HepG2 (cell line): Measurements from ENCODE around the gene PARS2. TPM values are rescaled to one million over a fixed set of nuclear protein-coding genes. Genes with fewer than 3 reads are reported as not detected.

ENCODE experiments used
- ATAC-seq: fragments of 200-7000 bp; cut with Tn5 transposase; 3 replicates; pipeline ENCODE4 v1.9.1; 2020; ENCODE audit warnings: mild to moderate bottlenecking, moderate library complexity
- BruUV-seq: library from RNA; stranded (reverse); fragments of 400-500 nt; replicated peaks from 2 replicates; lab custom pipeline; 2021; lab: Mats Ljungman, UMichigan
- CTCF ChIA-PET: fragments of 300-600 bp; formaldehyde crosslinking; extraction: SDS; loops from one replicate; lab custom pipeline; 2021; ENCODE audit warnings: low total read pairs, inconsistent platforms, low intra/inter-chr PET ratio; lab: Yijun Ruan, JAX
- POLR2A ChIA-PET: fragments of 350-600 bp; sonication (Branson Sonifier 250); formaldehyde crosslinking; loops from one replicate; lab custom pipeline; 2020; ENCODE audit warnings: antibody characterized with exemption, inconsistent platforms; lab: Yijun Ruan, JAX
- DNase-seq: peaks from one replicate; pipeline ENCODE4 v3.0.0-alpha.2; 2015; ENCODE audit warnings: low spot score
- FAIRE-seq: peaks from 3 replicates; lab custom pipeline; 2011; peaks lifted over from hg19 to GRCh38; lab: Jason Lieb, UNC
- H2AFZ ChIP-seq: one replicate; pipeline ENCODE4 v1.6.1; 2011; ENCODE audit warnings: low read length, inconsistent platforms
- H3K27ac ChIP-seq: fragments of 300-600 bp; 3 replicates; pipeline ENCODE4 v1.8.0; 2011; ENCODE audit warnings: mixed run types, mild to moderate bottlenecking, mixed read lengths, low read length, inconsistent platforms; ENCODE audit not compliant: insufficient read depth; ENCODE audit errors: extremely low read length
- H3K27me3 ChIP-seq, 2 experiments: fragments of 200-600 bp in 1 of 2; 2 replicates in 1 of 2; 3 replicates in 1 of 2; pipeline versions ENCODE4 v1.6.0 to v1.8.0; 2011; ENCODE audit warnings: low read length in 2 of 2, mild to moderate bottlenecking in 2 of 2, moderate library complexity in 2 of 2, inconsistent platforms in 1 of 2; ENCODE audit not compliant: insufficient read depth in 2 of 2, control insufficient read depth in 1 of 2
- H3K36me3 ChIP-seq, 2 experiments: fragments of 200-600 bp in 1 of 2; replicated peaks in 1 of 2; 2 replicates in 1 of 2; 3 replicates in 1 of 2; pipeline versions ENCODE4 v1.5.1 to v1.8.0; 2011; ENCODE audit warnings: low read length in 2 of 2, inconsistent platforms in 1 of 2; ENCODE audit not compliant: insufficient read depth in 2 of 2, control insufficient read depth in 1 of 2
- H3K4me1 ChIP-seq: 2 replicates; pipeline ENCODE4 v1.5.1; 2012; ENCODE audit warnings: low read length, inconsistent platforms; ENCODE audit not compliant: insufficient read depth
- H3K4me2 ChIP-seq: 2 replicates; pipeline ENCODE4 v1.6.0; 2011; ENCODE audit warnings: low read depth, low read length, inconsistent platforms
- H3K4me3 ChIP-seq, 3 experiments: fragments of 200-600 bp in 1 of 3; sonication (generic), shearing (Covaris generic) in 1 of 3; replicated peaks in 1 of 3; 2 replicates each; pipeline ENCODE4 v1.5.1; 2011 to 2016; ENCODE audit warnings: low read length in 3 of 3, inconsistent platforms in 2 of 3, low read depth in 2 of 3, mild to moderate bottlenecking in 2 of 3, control low read depth in 1 of 3, mixed read lengths in 1 of 3; ENCODE audit not compliant: insufficient read depth in 1 of 3
- H3K79me2 ChIP-seq: one replicate; pipeline ENCODE4 v1.6.1; 2011; ENCODE audit warnings: low read length, inconsistent platforms; ENCODE audit not compliant: insufficient read depth
- H3K9ac ChIP-seq: 2 replicates; pipeline ENCODE4 v1.6.0; 2011; ENCODE audit warnings: mild to moderate bottlenecking, low read depth, low read length, inconsistent platforms; ENCODE audit not compliant: insufficient read depth
- H3K9me3 ChIP-seq: 2 replicates; pipeline ENCODE4 v1.5.1; 2012; ENCODE audit warnings: mild to moderate bottlenecking, low read length
- H4K20me1 ChIP-seq: 2 replicates; pipeline ENCODE4 v1.6.0; 2011; ENCODE audit warnings: inconsistent platforms, mild to moderate bottlenecking, low read length, moderate library complexity; ENCODE audit not compliant: insufficient read depth
- BHLHE40 ChIP-seq: IDR thresholded peaks from 2 replicates; pipeline ENCODE4 v1.6.1; 2011; ENCODE audit warnings: low read length, improper control_type of control experiment
- BORCS8-MEF2B ChIP-seq: sonication (generic); formaldehyde crosslinking; IDR thresholded peaks from 2 replicates; pipeline ENCODE4 v1.8.0; 2022; ENCODE audit warnings: mild to moderate bottlenecking, missing genetic modification reagents
- HNRNPL ChIP-seq: fragments of 200-400 bp; formaldehyde crosslinking; IDR thresholded peaks from 2 replicates; pipeline ENCODE4 v1.6.1; 2017; ENCODE audit warnings: mild to moderate bottlenecking, low read depth, low read length
- PBX3 ChIP-seq: sonication (generic); formaldehyde crosslinking; IDR thresholded peaks from 2 replicates; pipeline ENCODE4 v1.8.1; 2023; ENCODE audit warnings: missing genetic modification reagents, inconsistent platforms, borderline replicate concordance
- PCBP1 ChIP-seq: fragments of 200-400 bp; formaldehyde crosslinking; IDR thresholded peaks from 2 replicates; pipeline ENCODE4 v1.6.1; 2017; ENCODE audit warnings: mild to moderate bottlenecking, low read depth, low read length, borderline replicate concordance
- PHB2 ChIP-seq: fragments of 450-650 bp; IDR thresholded peaks from 2 replicates; pipeline ENCODE4 v1.6.1; 2018; ENCODE audit not compliant: partially characterized antibody
- RBM22 ChIP-seq: fragments of 200-400 bp; formaldehyde crosslinking; optimal IDR thresholded peaks from 2 replicates; pipeline ENCODE3; 2017; ENCODE audit warnings: mild to moderate bottlenecking, low read length, moderate library complexity
- RBM39 ChIP-seq: fragments of 200-400 bp; formaldehyde crosslinking; IDR thresholded peaks from one replicate; pipeline ENCODE4 v1.6.1; 2018; ENCODE audit warnings: antibody characterized with exemption, mild to moderate bottlenecking, low read depth, low read length; ENCODE audit not compliant: poor library complexity, severe bottlenecking
- ZBTB25 ChIP-seq: IDR thresholded peaks from 2 replicates; pipeline ENCODE4 v1.6.1; 2018; ENCODE audit warnings: missing genetic modification reagents
- ZNF280B ChIP-seq: sonication (generic); formaldehyde crosslinking; IDR thresholded peaks from 2 replicates; pipeline ENCODE4 v1.5.0; 2020; ENCODE audit warnings: missing genetic modification reagents, mild to moderate bottlenecking, borderline replicate concordance
- ZNF468 ChIP-seq: sonication (generic); formaldehyde crosslinking; IDR thresholded peaks from 2 replicates; pipeline ENCODE4 v1.8.0; 2022; ENCODE audit warnings: mild to moderate bottlenecking, moderate library complexity, missing genetic modification reagents
- ZNF557 ChIP-seq: sonication (generic); formaldehyde crosslinking; IDR thresholded peaks from 2 replicates; pipeline ENCODE4 v1.4.0; 2020; ENCODE audit warnings: missing genetic modification reagents
- WGBS: methylation state at CpG from one replicate; pipeline ENCODE4 v1.1.6; 2017; ENCODE audit warnings: low lambda C conversion rate; 5-methylcytosine and 5-hydroxymethylcytosine counted together
- in situ Hi-C: cut with HindIII; loops from 2 replicates; pipeline ENCODE4 v1.10.0; 2017; ENCODE audit warnings: low pct_unique_long_range_greater_than_20kb; ENCODE audit not compliant: extremely low pct_ligation_motif_present
- intact Hi-C: fragments of 100-400 bp; cut with micrococcal nuclease; formaldehyde crosslinking; loops from one replicate; pipeline ENCODE4 v1.10.0; 2022; ENCODE audit not compliant: unreplicated experiment
- polyA plus RNA-seq, 8 experiments: library from polyadenylated mRNA; depleted of rRNA in 3 of 8; stranded (reverse) in 7 of 8; unstranded in 1 of 8; fragments of >200 nt; fragmentation: Illumina TruSeq in 4 of 8; extraction: Trizol in 4 of 8; gene quantifications; 2 replicates each; pipeline versions ENCODE4 v1.2.1 to v1.2.3, GENCODE V29; 2011 to 2016; ENCODE audit warnings: low read depth in 4 of 8, missing spikeins in 1 of 8, mixed read lengths in 1 of 8; ENCODE audit not compliant: insufficient read depth in 1 of 8
- total RNA-seq, 5 experiments: library from RNA; depleted of rRNA; stranded (reverse); fragments of >200 nt; fragmentation: Illumina TruSeq; extraction: Trizol; gene quantifications; 2 replicates each; pipeline ENCODE4 v1.2.3, GENCODE V29; 2016; ENCODE audit warnings: low read depth in 1 of 5
- TF ChIP-seq, protein P1 (sequence below): sonication (generic); formaldehyde crosslinking; IDR thresholded peaks from 2 replicates; pipeline ENCODE4 v1.4.0; 2020; ENCODE audit warnings: missing genetic modification reagents, mild to moderate bottlenecking, borderline replicate concordance
- TF ChIP-seq, protein P2 (sequence below): sonication (generic); formaldehyde crosslinking; IDR thresholded peaks from 2 replicates; pipeline ENCODE4 v1.5.1; 2020; ENCODE audit warnings: mild to moderate bottlenecking, missing genetic modification reagents, borderline replicate concordance

The PARS2 gene
- total and polyA plus RNA-seq, 2 of the 13 experiments (the other 11 are each of a cell fraction or from before 2014, with no cell fraction given): 2.4 to 4.6 TPM

- in situ Hi-C loops (no loop called here), intact Hi-C loops (no loop called here)
- DNase-seq (no peak), ATAC-seq (no peak), FAIRE-seq (no peak)
- ChIA-PET POLR2A (no interaction called here), CTCF (no interaction called here)
- H3K9ac ChIP-seq: no peak overlapping the region
- TF ChIP-seq RBM39: no peak
- TF ChIP-seq, protein P1, sequence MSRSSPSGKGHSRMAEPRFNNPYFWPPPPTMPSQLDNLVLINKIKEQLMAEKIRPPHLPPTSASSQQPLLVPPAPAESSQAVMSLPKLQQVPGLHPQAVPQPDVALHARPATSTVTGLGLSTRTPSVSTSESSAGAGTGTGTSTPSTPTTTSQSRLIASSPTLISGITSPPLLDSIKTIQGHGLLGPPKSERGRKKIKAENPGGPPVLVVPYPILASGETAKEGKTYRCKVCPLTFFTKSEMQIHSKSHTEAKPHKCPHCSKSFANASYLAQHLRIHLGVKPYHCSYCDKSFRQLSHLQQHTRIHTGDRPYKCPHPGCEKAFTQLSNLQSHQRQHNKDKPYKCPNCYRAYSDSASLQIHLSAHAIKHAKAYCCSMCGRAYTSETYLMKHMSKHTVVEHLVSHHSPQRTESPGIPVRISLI: no peak
- TF ChIP-seq BHLHE40: no peak
- TF ChIP-seq PCBP1: no peak
- no peak for TF ChIP-seq BORCS8-MEF2B (CRISPR knock-in tag)
- TF ChIP-seq HNRNPL: no peak
- no peak for TF ChIP-seq ZBTB25
- TF ChIP-seq RBM22: no peak
- TF ChIP-seq ZNF468 (CRISPR knock-in tag): no peak
- TF ChIP-seq ZNF557 (CRISPR knock-in tag): no peak
- no peak for TF ChIP-seq ZNF280B (CRISPR knock-in tag)
- no peak for TF ChIP-seq PBX3 (CRISPR knock-in tag)
- TF ChIP-seq PHB2: no peak
- TF ChIP-seq, protein P2, sequence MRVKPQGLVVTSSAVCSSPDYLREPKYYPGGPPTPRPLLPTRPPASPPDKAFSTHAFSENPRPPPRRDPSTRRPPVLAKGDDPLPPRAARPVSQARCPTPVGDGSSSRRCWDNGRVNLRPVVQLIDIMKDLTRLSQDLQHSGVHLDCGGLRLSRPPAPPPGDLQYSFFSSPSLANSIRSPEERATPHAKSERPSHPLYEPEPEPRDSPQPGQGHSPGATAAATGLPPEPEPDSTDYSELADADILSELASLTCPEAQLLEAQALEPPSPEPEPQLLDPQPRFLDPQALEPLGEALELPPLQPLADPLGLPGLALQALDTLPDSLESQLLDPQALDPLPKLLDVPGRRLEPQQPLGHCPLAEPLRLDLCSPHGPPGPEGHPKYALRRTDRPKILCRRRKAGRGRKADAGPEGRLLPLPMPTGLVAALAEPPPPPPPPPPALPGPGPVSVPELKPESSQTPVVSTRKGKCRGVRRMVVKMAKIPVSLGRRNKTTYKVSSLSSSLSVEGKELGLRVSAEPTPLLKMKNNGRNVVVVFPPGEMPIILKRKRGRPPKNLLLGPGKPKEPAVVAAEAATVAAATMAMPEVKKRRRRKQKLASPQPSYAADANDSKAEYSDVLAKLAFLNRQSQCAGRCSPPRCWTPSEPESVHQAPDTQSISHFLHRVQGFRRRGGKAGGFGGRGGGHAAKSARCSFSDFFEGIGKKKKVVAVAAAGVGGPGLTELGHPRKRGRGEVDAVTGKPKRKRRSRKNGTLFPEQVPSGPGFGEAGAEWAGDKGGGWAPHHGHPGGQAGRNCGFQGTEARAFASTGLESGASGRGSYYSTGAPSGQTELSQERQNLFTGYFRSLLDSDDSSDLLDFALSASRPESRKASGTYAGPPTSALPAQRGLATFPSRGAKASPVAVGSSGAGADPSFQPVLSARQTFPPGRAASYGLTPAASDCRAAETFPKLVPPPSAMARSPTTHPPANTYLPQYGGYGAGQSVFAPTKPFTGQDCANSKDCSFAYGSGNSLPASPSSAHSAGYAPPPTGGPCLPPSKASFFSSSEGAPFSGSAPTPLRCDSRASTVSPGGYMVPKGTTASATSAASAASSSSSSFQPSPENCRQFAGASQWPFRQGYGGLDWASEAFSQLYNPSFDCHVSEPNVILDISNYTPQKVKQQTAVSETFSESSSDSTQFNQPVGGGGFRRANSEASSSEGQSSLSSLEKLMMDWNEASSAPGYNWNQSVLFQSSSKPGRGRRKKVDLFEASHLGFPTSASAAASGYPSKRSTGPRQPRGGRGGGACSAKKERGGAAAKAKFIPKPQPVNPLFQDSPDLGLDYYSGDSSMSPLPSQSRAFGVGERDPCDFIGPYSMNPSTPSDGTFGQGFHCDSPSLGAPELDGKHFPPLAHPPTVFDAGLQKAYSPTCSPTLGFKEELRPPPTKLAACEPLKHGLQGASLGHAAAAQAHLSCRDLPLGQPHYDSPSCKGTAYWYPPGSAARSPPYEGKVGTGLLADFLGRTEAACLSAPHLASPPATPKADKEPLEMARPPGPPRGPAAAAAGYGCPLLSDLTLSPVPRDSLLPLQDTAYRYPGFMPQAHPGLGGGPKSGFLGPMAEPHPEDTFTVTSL (CRISPR knock-in tag): no peak
- no peak overlapping the region for H3K4me3 ChIP-seq
- no peaks in the 10 kb centered on the region for H4K20me1 ChIP-seq
- no peaks in the 10 kb centered on the region for H3K9me3 ChIP-seq
- no peaks in the 10 kb centered on the region for H3K27me3 ChIP-seq
- no peak overlapping the region for H3K27ac ChIP-seq
- 63% methylated on average over 3 of the region's 3 CpGs for WGBS
- H3K79me2 ChIP-seq: no peaks in the 10 kb centered on the region
- H3K4me2 ChIP-seq: no peak overlapping the region
- H2AFZ ChIP-seq: no peak overlapping the region
- H3K4me1 ChIP-seq: peaks cover 37% of the 10 kb centered on the region
- H3K36me3 ChIP-seq: no peaks in the 10 kb centered on the region
- BruUV-seq: no TSS peak
Observed at GRCh38 chr1:54805466-54805865, 41.1 kb upstream of the PARS2 start.
